Muscle of leg (tissue), 11 donors: ENCODE data around the gene CHTF18. TPM values are rescaled to one million over a fixed set of nuclear protein-coding genes. Genes with fewer than 3 reads are reported as not detected.

Source experiments
- DNase-seq: peaks from one replicate; pipeline ENCODE4 v3.0.0; 2013
- H3K27ac ChIP-seq: one replicate; pipeline ENCODE4 v1.5.1; 2013; ENCODE audit warnings: mild to moderate bottlenecking, low read length, control low read depth
- H3K27me3 ChIP-seq: one replicate; pipeline ENCODE4 v1.6.1; 2013; ENCODE audit warnings: low read length; ENCODE audit not compliant: control insufficient read depth, insufficient read depth
- H3K36me3 ChIP-seq: one replicate; pipeline ENCODE4 v1.6.1; 2013; ENCODE audit warnings: low read length; ENCODE audit not compliant: control insufficient read depth, insufficient read depth
- H3K4me1 ChIP-seq: one replicate; pipeline ENCODE4 v1.6.1; 2013; ENCODE audit warnings: low read length; ENCODE audit not compliant: control insufficient read depth, insufficient read depth
- H3K4me3 ChIP-seq: one replicate; pipeline ENCODE4 v1.5.1; 2013; ENCODE audit warnings: low read length, control low read depth
- H3K9me3 ChIP-seq: replicated peaks from 2 replicates; pipeline ENCODE4 v1.6.1; 2013; ENCODE audit warnings: low read depth, low read length; ENCODE audit not compliant: control insufficient read depth
- WGBS: methylation state at CpG from one replicate; pipeline ENCODE4 v1.1.5; 2013; ENCODE audit warnings: missing lambda C conversion rate; ENCODE audit not compliant: insufficient coverage; 5-methylcytosine and 5-hydroxymethylcytosine counted together
- polyA plus RNA-seq, 8 donors: library from polyadenylated mRNA; unstranded; fragments of 120-200 nt; gene quantifications; one replicate each; pipeline versions ENCODE4 v1.2.1 to v1.2.3, GENCODE V29; 2013; ENCODE audit warnings: inconsistent platforms in 1 of 8, low replicate concordance in 1 of 8; ENCODE audit not compliant: insufficient read length in 8 of 8, insufficient read depth in 1 of 8
- total RNA-seq: library from RNA; stranded (reverse); fragments of 120-200 nt; gene quantifications from one replicate; pipeline ENCODE4 v1.2.4, GENCODE V29; 2013

CHTF18 gene
- total and polyA plus RNA-seq, 9 donors: 11.5 to 27.1 (median 18.0) TPM

DNA sequence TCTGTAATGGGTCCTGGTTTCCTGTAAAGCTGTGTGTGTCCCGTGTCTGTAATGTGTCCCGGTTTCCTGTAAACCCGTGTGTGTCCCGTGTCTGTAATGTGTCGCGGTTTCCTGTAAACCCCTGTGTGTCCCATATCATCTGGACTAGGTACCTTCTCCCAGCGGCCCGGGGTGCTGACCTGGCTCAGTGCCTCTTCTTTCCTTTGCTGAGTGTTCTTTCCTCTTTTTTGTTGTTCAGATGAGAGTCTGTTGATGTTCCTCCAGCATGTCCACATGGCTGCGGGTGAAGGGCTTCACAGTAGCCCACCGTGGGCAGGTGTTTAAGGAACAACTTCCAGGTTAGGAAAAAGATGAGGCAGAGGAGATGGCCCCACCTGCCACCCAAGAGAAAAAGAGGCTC lies 58.7 kb downstream of the CHTF18 start:
- Histone ChIP-seq H3K36me3 (no peaks in the 10 kb centered on the region), H3K4me1 (peaks cover 10% of the 10 kb centered on the region), H3K4me3 (no peak overlapping the region), H3K27me3 (peaks cover 5% of the 10 kb centered on the region), H3K27ac (no peak overlapping the region), H3K9me3 (peaks cover 23% of the 10 kb centered on the region)
- 100% methylated on average over 1 of the region's 10 CpGs for WGBS
- no peak for DNase-seq

Other genes with a start within 250 kb of the CHTF18 start
- 0.13 TPM for gene PRR35, start 228.2 kb upstream of the CHTF18 start, total RNA-seq
- gene PRR35, start 228.2 kb upstream of the CHTF18 start, polyA plus RNA-seq: under 1 TPM in 7 of 8 donors, not detected in 1; 0.07 to 0.30 (median 0.13) TPM
- gene NHLRC4, start 221.6 kb upstream of the CHTF18 start, total RNA-seq: 1.5 TPM
- 1 to 10 TPM; 1.3 to 1.8 (median 1.5) TPM for gene NHLRC4, start 221.6 kb upstream of the CHTF18 start, polyA plus RNA-seq
- gene PIGQ, start 218.7 kb upstream of the CHTF18 start, total RNA-seq: 12.2 TPM
- gene PIGQ, start 218.7 kb upstream of the CHTF18 start, polyA plus RNA-seq: 10 to 100 TPM; 14.1 to 23.2 (median 19.2) TPM
- 9.4 TPM for gene RAB40C, start 198.6 kb upstream of the CHTF18 start, total RNA-seq
- 10 to 100 TPM; 10.3 to 15.4 (median 13.2) TPM for gene RAB40C, start 198.6 kb upstream of the CHTF18 start, polyA plus RNA-seq
- gene WFIKKN1, start 157.6 kb upstream of the CHTF18 start, total RNA-seq: 0.22 TPM
- under 1 TPM; 0.12 to 0.82 (median 0.39) TPM for gene WFIKKN1, start 157.6 kb upstream of the CHTF18 start, polyA plus RNA-seq
- gene METTL26, start 152.3 kb upstream of the CHTF18 start, total RNA-seq: 47.9 TPM
- 10 to 100 TPM; 39.3 to 59.1 (median 42.5) TPM for gene METTL26, start 152.3 kb upstream of the CHTF18 start, polyA plus RNA-seq
- 18.6 TPM for gene MCRIP2, start 146.8 kb upstream of the CHTF18 start, total RNA-seq
- gene MCRIP2, start 146.8 kb upstream of the CHTF18 start, polyA plus RNA-seq: 10 to 100 TPM in 4 of 8 donors, 1 to 10 TPM in 4; 7.7 to 16.8 (median 10.8) TPM
- 12.3 TPM for gene WDR90, start 139.3 kb upstream of the CHTF18 start, total RNA-seq
- gene WDR90, start 139.3 kb upstream of the CHTF18 start, polyA plus RNA-seq: 10 to 100 TPM; 10.6 to 30.5 (median 20.3) TPM
- gene RHOT2, start 120.5 kb upstream of the CHTF18 start, total RNA-seq: 31.6 TPM
- gene RHOT2, start 120.5 kb upstream of the CHTF18 start, polyA plus RNA-seq: 10 to 100 TPM; 45.1 to 88.7 (median 66.5) TPM
- 1.3 TPM for gene RHBDL1, start 112.9 kb upstream of the CHTF18 start, total RNA-seq
- gene RHBDL1, start 112.9 kb upstream of the CHTF18 start, polyA plus RNA-seq: 1 to 10 TPM in 6 of 8 donors, under 1 TPM in 2; 0.84 to 2.6 (median 1.7) TPM
- 70.7 TPM for gene STUB1, start 108.2 kb upstream of the CHTF18 start, total RNA-seq
- 100 to 1,000 TPM in 4 of 8 donors, 10 to 100 TPM in 4; 93.9 to 115 (median 100) TPM for gene STUB1, start 108.2 kb upstream of the CHTF18 start, polyA plus RNA-seq
- gene JMJD8, start 104.3 kb upstream of the CHTF18 start, total RNA-seq: 20.7 TPM
- gene JMJD8, start 104.3 kb upstream of the CHTF18 start, polyA plus RNA-seq: 10 to 100 TPM; 27.3 to 40.2 (median 34.5) TPM
- 2.0 TPM for gene WDR24, start 98.2 kb upstream of the CHTF18 start, total RNA-seq
- gene WDR24, start 98.2 kb upstream of the CHTF18 start, polyA plus RNA-seq: 10 to 100 TPM in 1 of 8 donors, 1 to 10 TPM in 7; 7.1 to 10.5 (median 8.9) TPM
- gene FBXL16, start 82.8 kb upstream of the CHTF18 start, total RNA-seq: not detected
- under 1 TPM; 0.18 to 0.87 (median 0.42) TPM for gene FBXL16, start 82.8 kb upstream of the CHTF18 start, polyA plus RNA-seq
- 35.6 TPM for gene METRN, start 73.5 kb upstream of the CHTF18 start, total RNA-seq
- gene METRN, start 73.5 kb upstream of the CHTF18 start, polyA plus RNA-seq: 10 to 100 TPM; 33.3 to 49.6 (median 34.9) TPM
- gene ANTKMT, start 67.5 kb upstream of the CHTF18 start, total RNA-seq: 29.8 TPM
- gene ANTKMT, start 67.5 kb upstream of the CHTF18 start, polyA plus RNA-seq: 10 to 100 TPM; 14.1 to 22.8 (median 16.0) TPM
- 0.18 TPM for gene CCDC78, start 62.2 kb upstream of the CHTF18 start, total RNA-seq
- gene CCDC78, start 62.2 kb upstream of the CHTF18 start, polyA plus RNA-seq: 1 to 10 TPM in 7 of 8 donors, under 1 TPM in 1; 0.77 to 2.1 (median 1.3) TPM
- gene HAGHL, start 61.5 kb upstream of the CHTF18 start, total RNA-seq: 1.7 TPM
- 1 to 10 TPM; 1.8 to 4.7 (median 2.9) TPM for gene HAGHL, start 61.5 kb upstream of the CHTF18 start, polyA plus RNA-seq
- gene CIAO3, start 47.6 kb upstream of the CHTF18 start, total RNA-seq: 18.3 TPM
- gene CIAO3, start 47.6 kb upstream of the CHTF18 start, polyA plus RNA-seq: 10 to 100 TPM; 14.3 to 19.6 (median 17.5) TPM
- 0.31 TPM for gene MSLN, start 27.9 kb upstream of the CHTF18 start, total RNA-seq
- 1 to 10 TPM in 4 of 8 donors, under 1 TPM in 4; 0.23 to 6.9 (median 0.93) TPM for gene MSLN, start 27.9 kb upstream of the CHTF18 start, polyA plus RNA-seq
- 9.4 TPM for gene RPUSD1, start 239 bp upstream of the CHTF18 start, total RNA-seq
- gene RPUSD1, start 239 bp upstream of the CHTF18 start, polyA plus RNA-seq: 10 to 100 TPM; 10.0 to 13.9 (median 12.0) TPM
- gene GNG13, start 12.1 kb downstream of the CHTF18 start, total RNA-seq: not detected
- gene GNG13, start 12.1 kb downstream of the CHTF18 start, polyA plus RNA-seq: under 1 TPM in 1 of 8 donors, not detected in 7; 0.20 TPM
- 10.2 TPM for gene LMF1, start 182.4 kb downstream of the CHTF18 start, total RNA-seq
- 10 to 100 TPM in 4 of 8 donors, 1 to 10 TPM in 4; 8.7 to 14.1 (median 10.2) TPM for gene LMF1, start 182.4 kb downstream of the CHTF18 start, polyA plus RNA-seq
- gene SOX8, start 193.2 kb downstream of the CHTF18 start, total RNA-seq: 31.1 TPM
- 10 to 100 TPM; 38.7 to 50.9 (median 42.1) TPM for gene SOX8, start 193.2 kb downstream of the CHTF18 start, polyA plus RNA-seq